Mesodermal cell (in vitro differentiated cells): ENCODE results near the gene PARL.

Experiments used
- H3K27ac ChIP-seq: 2 replicates; pipeline ENCODE4 v1.7.0; 2013; ENCODE audit warnings: mild to moderate bottlenecking, low read depth, low read length, moderate library complexity; ENCODE audit not compliant: severe bottlenecking
- H3K36me3 ChIP-seq: 2 replicates; pipeline ENCODE4 v1.7.1; 2013; ENCODE audit warnings: mild to moderate bottlenecking, low read length, moderate library complexity; ENCODE audit not compliant: control insufficient read depth, insufficient read depth
- H3K4me1 ChIP-seq: one replicate; pipeline ENCODE4 v1.7.1; 2013; ENCODE audit warnings: mild to moderate bottlenecking, low read length; ENCODE audit not compliant: insufficient read depth, control insufficient read depth, poor library complexity, severe bottlenecking
- H3K4me3 ChIP-seq: 2 replicates; pipeline ENCODE4 v1.7.0; 2013; ENCODE audit warnings: low read length, control low read depth, mild to moderate bottlenecking; ENCODE audit not compliant: insufficient read depth, poor library complexity, severe bottlenecking; ENCODE audit errors: extremely low read depth
- H3K9me3 ChIP-seq: 2 replicates; pipeline ENCODE4 v1.7.1; 2013; ENCODE audit warnings: mild to moderate bottlenecking, low read length, moderate library complexity; ENCODE audit not compliant: control insufficient read depth
- whole genome bisulfite sequencing, 2 experiments: methylation state at CpG; one replicate each; pipeline ENCODE4 v1.1.5; 2013; ENCODE audit warnings: missing lambda C conversion rate in 2 of 2; ENCODE audit not compliant: insufficient coverage in 2 of 2; 5-methylcytosine and 5-hydroxymethylcytosine counted together

PARL gene

GRCh38 chr3:183810643-183811594, 73.8 kb downstream of the PARL start:
- no peak overlapping the region for H3K27ac ChIP-seq
- 97% methylated on average over 19 of the region's 24 CpGs for WGBS, 2 experiments
- H3K36me3 ChIP-seq, result peaks cover 73% of the 10 kb centered on the region
- H3K4me3 ChIP-seq, result no peak overlapping the region
- H3K9me3 ChIP-seq, result no peaks in the 10 kb centered on the region
- no peaks in the 10 kb centered on the region for H3K4me1 ChIP-seq

GRCh38 chr3:183809270-183809669, 75.4 kb downstream of the PARL start:
- peaks cover 86% of the 10 kb centered on the region for H3K36me3 ChIP-seq
- H3K4me3 ChIP-seq, result no peak overlapping the region
- H3K9me3 ChIP-seq, result no peaks in the 10 kb centered on the region
- WGBS, 2 experiments, result 93 to 98% methylated on average over 5 of the region's 5 CpGs
- no peaks in the 10 kb centered on the region for H3K4me1 ChIP-seq
- H3K27ac ChIP-seq, result no peak overlapping the region

GRCh38 chr3:183808355-183808754, 76.3 kb downstream of the PARL start:
- Histone ChIP-seq H3K27ac (no peak overlapping the region), H3K4me3 (no peak overlapping the region), H3K36me3 (peaks cover 94% of the 10 kb centered on the region), H3K9me3 (no peaks in the 10 kb centered on the region), H3K4me1 (no peaks in the 10 kb centered on the region)
- WGBS, 2 experiments, result 97 to 98% methylated on average over 9 to 10 of the region's 11 CpGs

GRCh38 chr3:183807881-183808280, 76.8 kb downstream of the PARL start:
- Histone ChIP-seq H3K4me3 (no peak overlapping the region), H3K9me3 (no peaks in the 10 kb centered on the region), H3K4me1 (no peaks in the 10 kb centered on the region), H3K27ac (no peak overlapping the region), H3K36me3 (peaks cover 99% of the 10 kb centered on the region)
- WGBS, 2 experiments, result 93 to 97% methylated on average over 11 to 12 of the region's 12 CpGs

GRCh38 chr3:183807209-183807728, 77.4 kb downstream of the PARL start:
- Histone ChIP-seq H3K9me3 (no peaks in the 10 kb centered on the region), H3K4me1 (no peaks in the 10 kb centered on the region), H3K27ac (no peak overlapping the region), H3K36me3 (peaks cover 99% of the 10 kb centered on the region), H3K4me3 (no peak overlapping the region)
- 96 to 100% methylated on average over 11 to 12 of the region's 12 CpGs for WGBS, 2 experiments

- peaks cover 98% of the 10 kb centered on the region for H3K36me3 ChIP-seq
- 98 to 100% methylated on average over 5 to 6 of the region's 6 CpGs for WGBS, 2 experiments
- no peak overlapping the region for H3K27ac ChIP-seq
- H3K4me3 ChIP-seq, result no peak overlapping the region
- no peaks in the 10 kb centered on the region for H3K4me1 ChIP-seq
- no peaks in the 10 kb centered on the region for H3K9me3 ChIP-seq
Measured at GRCh38 chr3:183802989-183803388, 81.7 kb downstream of the PARL start.

- Histone ChIP-seq H3K27ac (no peak overlapping the region), H3K9me3 (no peaks in the 10 kb centered on the region), H3K36me3 (peaks cover 95% of the 10 kb centered on the region), H3K4me1 (no peaks in the 10 kb centered on the region), H3K4me3 (no peak overlapping the region)
- 88 to 100% methylated on average over 3 of the region's 5 CpGs for WGBS, 2 experiments
Measured at GRCh38 chr3:183801601-183802000, 83.1 kb downstream of the PARL start.

GRCh38 chr3:183800243-183800863, 84.3 kb downstream of the PARL start:
- H3K27ac ChIP-seq, result no peak overlapping the region
- H3K9me3 ChIP-seq, result no peaks in the 10 kb centered on the region
- WGBS, 2 experiments, result 91 to 94% methylated on average over 7 to 8 of the region's 8 CpGs
- H3K4me3 ChIP-seq, result no peak overlapping the region
- peaks cover 95% of the 10 kb centered on the region for H3K36me3 ChIP-seq
- no peaks in the 10 kb centered on the region for H3K4me1 ChIP-seq

GRCh38 chr3:183799461-183799860, 85.2 kb downstream of the PARL start:
- Histone ChIP-seq H3K27ac (no peak overlapping the region), H3K4me3 (no peak overlapping the region), H3K36me3 (peaks cover 94% of the 10 kb centered on the region), H3K4me1 (no peaks in the 10 kb centered on the region), H3K9me3 (no peaks in the 10 kb centered on the region)
- 91 to 98% methylated on average over 3 of the region's 5 CpGs for WGBS, 2 experiments

GRCh38 chr3:183797996-183798395, 86.7 kb downstream of the PARL start:
- Histone ChIP-seq H3K36me3 (peaks cover 95% of the 10 kb centered on the region), H3K4me1 (no peaks in the 10 kb centered on the region), H3K4me3 (no peak overlapping the region), H3K27ac (no peak overlapping the region), H3K9me3 (no peaks in the 10 kb centered on the region)
- WGBS, 2 experiments, result 95% methylated on average over 7 to 8 of the region's 9 CpGs
